ENCODE results near the gene ZBTB7A. TPM values are rescaled to one million over a fixed set of nuclear protein-coding genes. Genes with fewer than 3 reads are reported as not detected.

ZBTB7A gene
- total RNA-seq, 1 donor from 2014 or later, result 19.1 TPM

DNA sequence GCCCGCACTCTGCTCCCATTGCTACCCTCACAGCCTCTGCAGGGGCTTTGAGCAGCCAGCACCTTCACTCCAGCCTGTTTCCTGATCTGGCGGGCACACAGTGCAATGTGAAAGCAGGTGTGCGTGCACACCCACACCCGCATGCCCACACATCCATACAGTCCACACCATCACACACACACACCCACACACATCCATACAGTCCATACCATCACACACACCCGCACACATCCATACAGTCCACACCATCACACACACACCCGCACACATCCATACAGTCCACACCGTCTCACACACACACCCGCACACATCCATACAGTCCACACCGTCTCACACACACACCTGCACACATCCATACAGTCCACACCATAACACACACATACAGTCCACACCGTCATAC lies 31.1 kb downstream of the ZBTB7A start:
- no peaks in the 10 kb centered on the region for H3K9me3 Mint-ChIP-seq (ENCODE audit: low read depth)
- TF ChIP-seq, protein P1, sequence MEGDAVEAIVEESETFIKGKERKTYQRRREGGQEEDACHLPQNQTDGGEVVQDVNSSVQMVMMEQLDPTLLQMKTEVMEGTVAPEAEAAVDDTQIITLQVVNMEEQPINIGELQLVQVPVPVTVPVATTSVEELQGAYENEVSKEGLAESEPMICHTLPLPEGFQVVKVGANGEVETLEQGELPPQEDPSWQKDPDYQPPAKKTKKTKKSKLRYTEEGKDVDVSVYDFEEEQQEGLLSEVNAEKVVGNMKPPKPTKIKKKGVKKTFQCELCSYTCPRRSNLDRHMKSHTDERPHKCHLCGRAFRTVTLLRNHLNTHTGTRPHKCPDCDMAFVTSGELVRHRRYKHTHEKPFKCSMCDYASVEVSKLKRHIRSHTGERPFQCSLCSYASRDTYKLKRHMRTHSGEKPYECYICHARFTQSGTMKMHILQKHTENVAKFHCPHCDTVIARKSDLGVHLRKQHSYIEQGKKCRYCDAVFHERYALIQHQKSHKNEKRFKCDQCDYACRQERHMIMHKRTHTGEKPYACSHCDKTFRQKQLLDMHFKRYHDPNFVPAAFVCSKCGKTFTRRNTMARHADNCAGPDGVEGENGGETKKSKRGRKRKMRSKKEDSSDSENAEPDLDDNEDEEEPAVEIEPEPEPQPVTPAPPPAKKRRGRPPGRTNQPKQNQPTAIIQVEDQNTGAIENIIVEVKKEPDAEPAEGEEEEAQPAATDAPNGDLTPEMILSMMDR (IDR thresholded peaks at IDR 0.05; ENCODE audit: unreplicated experiment), result no peak
- peaks cover 6% of the 10 kb centered on the region for H3K36me3 Mint-ChIP-seq (ENCODE audit: insufficient read depth)
- H3K27ac Mint-ChIP-seq, result no peak overlapping the region
- no peaks in the 10 kb centered on the region for H3K27me3 Mint-ChIP-seq
- no peaks in the 10 kb centered on the region for H3K4me1 Mint-ChIP-seq (ENCODE audit: low read depth)
- no peak overlapping the region for H3K4me3 Mint-ChIP-seq (ENCODE audit: low read depth)
- DNase-seq (ENCODE audit: low spot score, unreplicated experiment), result no peak

DNA sequence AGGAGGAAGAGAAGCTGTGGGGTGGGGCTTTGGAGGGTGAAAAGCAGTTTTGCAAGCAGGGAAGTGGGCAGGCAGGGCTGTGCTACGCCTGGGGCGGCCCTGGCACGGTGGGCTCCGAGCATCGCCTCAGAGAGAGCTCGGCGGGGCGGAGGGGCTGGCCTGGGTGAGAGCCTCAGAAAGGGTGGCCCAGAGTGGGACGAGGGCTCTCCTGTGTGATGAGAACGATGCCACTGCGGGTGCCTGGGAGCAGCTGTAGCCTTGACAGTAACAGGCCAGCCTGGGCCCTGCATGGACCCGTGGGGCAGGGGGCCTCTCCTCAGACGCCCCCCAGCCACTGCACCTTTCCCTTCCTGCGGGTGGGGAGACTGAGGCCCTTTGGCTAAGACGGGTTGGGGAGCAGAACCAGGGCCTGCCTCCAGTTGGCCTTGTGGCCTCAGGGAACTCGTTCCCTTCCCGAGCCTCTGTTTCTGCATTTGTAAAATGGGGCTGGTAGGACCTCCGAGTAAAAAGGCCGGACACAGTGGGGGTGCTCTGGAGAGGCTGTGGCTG lies 31.6 kb downstream of the ZBTB7A start:
- TF ChIP-seq, protein P1 (IDR thresholded peaks at IDR 0.05; ENCODE audit: unreplicated experiment), result no peak
- no peak overlapping the region for H3K4me3 Mint-ChIP-seq (ENCODE audit: low read depth)
- H3K9me3 Mint-ChIP-seq (ENCODE audit: low read depth), result no peaks in the 10 kb centered on the region
- peaks cover 5% of the 10 kb centered on the region for H3K36me3 Mint-ChIP-seq (ENCODE audit: insufficient read depth)
- no peak overlapping the region for H3K27ac Mint-ChIP-seq
- DNase-seq (ENCODE audit: low spot score, unreplicated experiment), result no peak
- H3K4me1 Mint-ChIP-seq (ENCODE audit: low read depth), result no peaks in the 10 kb centered on the region
- no peaks in the 10 kb centered on the region for H3K27me3 Mint-ChIP-seq

GRCh38 chr19:4034048-4035017 lies 32.4 kb downstream of the ZBTB7A start:
- no peaks in the 10 kb centered on the region for H3K27me3 Mint-ChIP-seq
- no peak overlapping the region for H3K4me3 Mint-ChIP-seq (ENCODE audit: low read depth)
- H3K27ac Mint-ChIP-seq, result no peak overlapping the region
- DNase-seq (ENCODE audit: low spot score, unreplicated experiment), result no peak
- TF ChIP-seq, protein P1 (IDR thresholded peaks at IDR 0.05; ENCODE audit: unreplicated experiment), result no peak
- no peaks in the 10 kb centered on the region for H3K4me1 Mint-ChIP-seq (ENCODE audit: low read depth)
- peaks cover 5% of the 10 kb centered on the region for H3K36me3 Mint-ChIP-seq (ENCODE audit: insufficient read depth)
- H3K9me3 Mint-ChIP-seq (ENCODE audit: low read depth), result no peaks in the 10 kb centered on the region

DNA sequence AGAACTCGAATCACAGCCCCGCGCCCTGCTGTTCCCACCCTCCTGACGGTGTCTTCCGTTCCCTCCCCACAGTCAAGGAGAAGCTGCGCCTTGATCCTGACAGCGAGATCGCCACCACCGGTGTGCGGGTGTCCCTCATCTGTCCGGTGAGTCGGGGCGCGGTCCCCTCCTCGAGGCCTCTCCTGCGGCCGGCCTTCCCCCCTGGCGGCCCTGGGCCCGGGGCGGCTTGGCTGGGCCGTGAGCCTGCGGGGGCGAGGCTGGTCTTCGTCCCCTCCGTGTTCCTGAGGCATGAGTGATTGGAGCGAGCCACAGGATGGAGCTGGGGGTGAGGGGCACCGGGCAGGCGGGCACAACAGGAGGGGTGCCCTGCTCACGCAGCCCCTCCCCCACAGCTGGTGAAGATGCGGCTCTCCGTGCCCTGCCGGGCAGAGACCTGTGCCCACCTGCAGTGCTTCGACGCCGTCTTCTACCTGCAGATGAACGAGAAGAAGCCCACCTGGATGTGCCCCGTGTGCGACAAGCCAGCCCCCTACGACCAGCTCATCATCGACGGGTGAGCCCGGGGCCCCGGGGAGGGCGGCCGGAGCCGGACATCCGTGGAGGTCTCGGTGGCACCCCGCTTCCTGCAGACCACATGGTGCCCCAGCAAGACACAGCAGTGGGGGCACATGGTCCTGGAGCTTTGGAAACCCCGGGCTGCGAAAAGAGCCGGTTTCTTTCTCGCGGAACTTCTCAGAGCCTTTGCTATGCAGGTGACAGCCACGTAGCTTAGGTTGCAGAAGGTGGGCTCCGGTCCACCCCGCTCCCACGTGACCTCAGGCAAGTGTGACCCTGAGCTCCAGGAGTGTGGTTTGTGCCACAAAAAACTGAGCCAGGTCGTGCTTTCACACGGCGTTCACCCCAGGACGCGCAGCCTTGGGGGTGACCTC lies 33.4 kb downstream of the ZBTB7A start:
- TF ChIP-seq, protein P1 (IDR thresholded peaks at IDR 0.05; ENCODE audit: unreplicated experiment), result no peak
- H3K4me3 Mint-ChIP-seq (ENCODE audit: low read depth), result no peak overlapping the region
- H3K27me3 Mint-ChIP-seq, result no peaks in the 10 kb centered on the region
- H3K36me3 Mint-ChIP-seq (ENCODE audit: insufficient read depth), result peaks cover 7% of the 10 kb centered on the region
- H3K9me3 Mint-ChIP-seq (ENCODE audit: low read depth), result no peaks in the 10 kb centered on the region
- DNase-seq (ENCODE audit: low spot score, unreplicated experiment), result no peak
- no peak overlapping the region for H3K27ac Mint-ChIP-seq
- no peaks in the 10 kb centered on the region for H3K4me1 Mint-ChIP-seq (ENCODE audit: low read depth)

DNA sequence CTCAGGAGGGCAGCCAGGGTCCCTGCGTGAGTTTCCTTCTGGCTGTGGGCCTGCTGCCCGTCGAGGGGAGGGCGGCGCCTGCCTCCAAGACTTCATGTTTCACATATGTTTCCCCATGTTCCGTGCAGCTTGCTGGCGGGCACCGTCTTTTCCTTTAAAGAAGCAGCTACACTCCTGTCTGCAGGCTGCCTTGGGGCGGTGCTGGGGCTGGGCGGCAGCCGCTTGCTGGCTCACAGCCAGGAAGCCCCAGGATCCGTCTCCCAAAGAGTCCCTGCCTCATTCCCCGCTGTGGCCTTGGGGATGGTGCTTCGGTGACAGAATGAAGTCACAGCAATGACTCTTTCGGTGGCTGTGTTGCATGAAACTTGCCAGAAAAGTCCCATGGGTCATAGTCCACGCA lies 34.3 kb downstream of the ZBTB7A start:
- Mint-ChIP-seq H3K4me1 (ENCODE audit: low read depth) (no peaks in the 10 kb centered on the region), H3K4me3 (ENCODE audit: low read depth) (no peak overlapping the region), H3K27ac (no peak overlapping the region), H3K9me3 (ENCODE audit: low read depth) (no peaks in the 10 kb centered on the region), H3K36me3 (ENCODE audit: insufficient read depth) (peaks cover 5% of the 10 kb centered on the region), H3K27me3 (no peaks in the 10 kb centered on the region)
- no peak for DNase-seq (ENCODE audit: low spot score, unreplicated experiment)
- TF ChIP-seq, protein P1 (IDR thresholded peaks at IDR 0.05; ENCODE audit: unreplicated experiment), result no peak

Data from progenitor cell of endocrine pancreas (in vitro differentiated cells).